Activated naive CD4-positive, alpha-beta T cell treated with anti-CD3 and anti-CD28 coated beads for 36 hours (primary cell): ENCODE measurements around the gene CRYAB. TPM values are rescaled to one million over a fixed set of nuclear protein-coding genes. Genes with fewer than 3 reads are reported as not detected.

Source experiments
- total RNA-seq, 2 experiments: library from RNA; stranded (reverse); gene quantifications; one replicate each; pipeline ENCODE4 v1.2.3, GENCODE V29; 2021

The CRYAB gene
- total RNA-seq, 2 experiments from 2014 or later, result not detected

Other genes with a start within 250 kb of the CRYAB start
- gene PPP2R1B, start 145.4 kb downstream of the CRYAB start, total RNA-seq, result 10 to 100 TPM; 36.7 to 43.8 TPM
- 10 to 100 TPM; 21.3 to 21.9 TPM for gene ALG9, start 40.2 kb downstream of the CRYAB start, total RNA-seq
- gene FDXACB1, start 32.6 kb downstream of the CRYAB start, total RNA-seq, result 1 to 10 TPM; 3.4 to 3.8 TPM
- gene CFAP68, start 32.2 kb downstream of the CRYAB start, total RNA-seq, result 10 to 100 TPM; 31.5 to 33.2 TPM
- gene HSPB2, start 964 bp upstream of the CRYAB start, total RNA-seq, result not detected
- not detected for gene C11orf52, start 7.1 kb upstream of the CRYAB start, total RNA-seq
- 1 to 10 TPM; 3.5 to 4.3 TPM for gene DIXDC1, start 25.6 kb upstream of the CRYAB start, total RNA-seq
- 10 to 100 TPM; 34.2 to 36.8 TPM for gene DLAT, start 113.6 kb upstream of the CRYAB start, total RNA-seq
- gene PIH1D2, start 162.2 kb upstream of the CRYAB start, total RNA-seq, result under 1 TPM; 0.35 to 0.50 TPM
- 10 to 100 TPM; 14.8 to 19.6 TPM for gene NKAPD1, start 162.5 kb upstream of the CRYAB start, total RNA-seq
- 10 to 100 TPM; 35.4 to 41.7 TPM for gene TIMM8B, start 175.0 kb upstream of the CRYAB start, total RNA-seq
- 100 to 1,000 TPM; 101 to 115 TPM for gene SDHD, start 175.1 kb upstream of the CRYAB start, total RNA-seq